HuH-7 (cell line): ENCODE data around the gene OCIAD1.
A peak's percentile ranks its signal among the peaks of the same experiment; 100 is the strongest.

Source experiments
- DNase-seq: peaks from one replicate; pipeline ENCODE4 v3.0.0; 2011; ENCODE audit warnings: low spot score

Gene OCIAD1

DNA sequence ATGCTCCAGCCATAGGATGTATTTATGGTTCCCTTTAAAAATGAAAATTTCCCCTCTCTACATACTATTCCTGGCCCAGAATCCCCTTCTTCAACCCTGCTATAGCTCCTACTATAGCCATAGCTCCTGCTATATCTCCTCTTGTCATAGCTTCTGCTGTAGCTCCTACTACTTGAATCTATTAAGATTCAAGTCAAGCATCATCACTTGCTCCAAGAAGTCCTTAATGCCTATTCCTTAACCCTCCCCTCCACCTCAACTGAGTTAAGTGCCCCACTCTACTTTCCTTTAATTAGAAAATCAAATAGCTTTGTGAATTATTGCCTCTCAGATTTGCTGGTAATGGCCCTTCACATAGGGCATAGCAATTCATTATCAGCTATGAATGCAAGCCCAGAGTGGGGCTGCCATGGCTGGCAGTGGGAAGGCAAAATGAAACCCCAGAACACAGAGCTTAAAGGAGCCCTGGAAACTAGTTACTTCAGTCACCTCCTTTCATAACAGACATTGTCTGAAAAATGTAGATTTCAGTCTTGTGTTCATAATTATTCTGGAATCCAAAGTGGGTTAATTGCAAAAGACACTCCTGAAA, 60.2 kb downstream of the OCIAD1 start:
- DNase-seq, result no peak

DNA sequence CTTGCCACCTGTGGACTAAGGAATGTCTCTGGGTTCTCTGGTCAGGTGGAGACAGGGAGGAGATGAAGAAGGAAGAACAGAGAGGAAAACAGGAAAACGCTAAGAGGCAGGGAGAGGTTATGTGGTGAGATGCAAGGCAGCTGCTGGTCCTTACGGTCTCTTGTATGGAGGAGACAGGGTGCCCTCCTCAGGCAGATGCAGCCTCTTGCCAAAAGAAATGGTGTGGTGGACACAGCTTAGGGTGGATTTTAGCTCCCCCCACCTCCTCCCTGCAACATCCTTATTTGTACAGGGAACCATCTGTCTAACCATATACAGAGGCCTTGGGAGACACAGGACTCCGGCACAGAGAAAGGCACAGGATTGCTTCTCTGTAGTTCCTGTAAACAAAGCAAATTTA, 66.0 kb downstream of the OCIAD1 start:
- no peak for DNase-seq

GRCh38 chr4:48898733-48899431, 68.0 kb downstream of the OCIAD1 start:
- DNase-seq, result no peak

DNA sequence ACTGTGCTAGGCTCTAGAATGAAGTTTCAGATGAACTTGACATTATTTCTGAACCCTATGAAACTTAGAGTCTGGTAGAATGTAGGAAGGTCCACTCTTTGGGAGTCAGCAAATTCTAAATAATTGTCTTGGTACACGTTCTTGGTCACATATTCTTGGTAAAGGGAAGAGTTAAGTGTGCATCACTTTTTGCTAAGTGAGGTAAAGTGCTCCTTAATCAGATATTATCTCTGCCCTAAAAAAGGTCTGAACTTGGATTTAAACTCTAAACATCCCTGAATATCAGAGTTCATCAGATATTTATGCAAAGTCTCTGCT, 68.5 kb downstream of the OCIAD1 start:
- DNase-seq, result no peak

DNA sequence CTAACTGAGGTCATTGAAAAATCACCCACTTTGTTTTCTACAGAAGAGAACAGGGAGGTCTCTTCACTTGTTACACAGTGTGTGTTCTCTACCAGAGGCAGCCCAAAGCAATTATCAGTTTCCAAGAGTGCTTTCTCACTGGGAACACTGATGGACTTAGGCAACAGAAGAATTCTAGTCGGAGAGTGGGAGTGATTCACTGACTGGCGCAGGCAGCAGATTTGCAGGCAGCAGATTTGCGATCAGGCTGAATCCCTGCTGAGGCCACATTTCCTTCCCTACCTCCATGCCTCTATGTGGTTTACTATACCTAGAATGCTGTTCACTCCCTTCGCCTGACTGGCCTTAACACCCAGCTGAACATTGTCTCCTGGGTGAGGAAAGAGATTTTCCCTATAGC, 69.1 kb downstream of the OCIAD1 start:
- no peak for DNase-seq

DNA sequence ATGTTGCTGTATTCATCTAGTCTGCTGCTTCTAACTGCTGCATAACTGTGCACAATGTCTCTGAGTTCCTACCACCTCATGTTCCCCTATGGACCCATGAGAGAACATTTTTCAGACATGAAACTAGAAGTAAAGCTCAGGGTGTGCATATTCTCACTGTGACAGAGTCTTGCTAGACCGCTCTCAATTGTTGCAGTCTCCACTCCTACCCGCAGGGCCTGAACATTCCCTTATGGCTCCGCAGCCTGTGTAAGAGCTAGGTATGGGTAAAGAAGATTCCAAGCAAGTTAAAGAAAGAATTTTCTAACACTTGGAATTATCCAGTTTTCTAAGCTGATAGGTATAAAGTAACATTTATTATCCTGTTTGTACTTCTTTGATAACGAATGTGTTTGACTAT, 70.3 kb downstream of the OCIAD1 start:
- no peak for DNase-seq

DNA sequence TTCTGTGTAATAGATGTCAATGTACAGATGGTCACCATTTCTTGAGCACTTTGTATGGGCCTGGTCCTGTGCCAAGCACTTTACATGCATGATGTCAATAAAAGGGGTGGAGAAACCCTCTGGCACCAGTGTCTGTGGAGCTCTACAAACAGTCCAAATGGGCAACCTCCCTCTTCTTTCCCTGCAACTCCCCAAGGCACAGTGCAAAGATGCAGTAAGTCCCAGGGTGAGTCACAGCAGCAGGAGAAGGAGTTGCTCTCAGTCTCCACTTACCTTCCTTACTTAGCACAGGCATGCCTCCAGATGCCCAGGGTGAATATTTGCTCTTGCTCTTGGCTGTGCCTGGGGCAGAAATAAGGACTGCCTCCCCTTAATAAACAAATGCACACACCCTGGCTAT, 71.4 kb downstream of the OCIAD1 start:
- no peak for DNase-seq

GRCh38 chr4:48904101-48904500, 73.2 kb downstream of the OCIAD1 start:
- DNase-seq, result no peak

GRCh38 chr4:48904541-48905142, 73.8 kb downstream of the OCIAD1 start:
- DNase-seq, result no peak

DNA sequence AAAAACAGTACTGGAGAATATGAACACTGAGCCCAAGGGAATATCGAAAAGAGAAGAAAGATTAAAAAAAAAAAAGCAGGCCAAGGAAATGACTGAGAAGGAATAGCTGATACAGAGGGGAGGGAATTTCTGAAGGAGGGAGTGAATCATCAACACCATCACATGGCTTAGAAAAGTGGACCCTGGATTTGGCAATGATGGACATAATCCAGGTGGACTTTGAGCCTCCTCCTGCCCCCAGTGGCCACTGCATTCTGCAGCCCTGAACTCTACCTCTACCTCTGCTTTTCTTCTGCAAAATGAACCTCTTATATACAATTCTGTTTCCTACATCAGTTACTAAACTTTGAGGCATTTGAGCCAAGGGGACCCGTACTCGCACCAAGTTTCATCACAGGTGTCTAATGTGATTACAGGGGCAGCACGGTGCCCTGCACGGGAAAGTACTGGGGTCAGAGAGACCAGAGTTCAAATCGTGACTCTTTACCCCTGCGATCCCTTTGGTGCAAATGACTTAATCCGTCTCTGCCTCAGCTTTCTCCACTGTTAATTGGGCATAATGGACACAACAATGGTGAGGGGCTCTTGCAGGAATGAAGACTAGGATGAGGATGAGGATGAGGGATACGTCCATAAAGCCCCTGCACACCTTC, 74.6 kb downstream of the OCIAD1 start:
- DNase-seq, result peak; percentile 27

DNA sequence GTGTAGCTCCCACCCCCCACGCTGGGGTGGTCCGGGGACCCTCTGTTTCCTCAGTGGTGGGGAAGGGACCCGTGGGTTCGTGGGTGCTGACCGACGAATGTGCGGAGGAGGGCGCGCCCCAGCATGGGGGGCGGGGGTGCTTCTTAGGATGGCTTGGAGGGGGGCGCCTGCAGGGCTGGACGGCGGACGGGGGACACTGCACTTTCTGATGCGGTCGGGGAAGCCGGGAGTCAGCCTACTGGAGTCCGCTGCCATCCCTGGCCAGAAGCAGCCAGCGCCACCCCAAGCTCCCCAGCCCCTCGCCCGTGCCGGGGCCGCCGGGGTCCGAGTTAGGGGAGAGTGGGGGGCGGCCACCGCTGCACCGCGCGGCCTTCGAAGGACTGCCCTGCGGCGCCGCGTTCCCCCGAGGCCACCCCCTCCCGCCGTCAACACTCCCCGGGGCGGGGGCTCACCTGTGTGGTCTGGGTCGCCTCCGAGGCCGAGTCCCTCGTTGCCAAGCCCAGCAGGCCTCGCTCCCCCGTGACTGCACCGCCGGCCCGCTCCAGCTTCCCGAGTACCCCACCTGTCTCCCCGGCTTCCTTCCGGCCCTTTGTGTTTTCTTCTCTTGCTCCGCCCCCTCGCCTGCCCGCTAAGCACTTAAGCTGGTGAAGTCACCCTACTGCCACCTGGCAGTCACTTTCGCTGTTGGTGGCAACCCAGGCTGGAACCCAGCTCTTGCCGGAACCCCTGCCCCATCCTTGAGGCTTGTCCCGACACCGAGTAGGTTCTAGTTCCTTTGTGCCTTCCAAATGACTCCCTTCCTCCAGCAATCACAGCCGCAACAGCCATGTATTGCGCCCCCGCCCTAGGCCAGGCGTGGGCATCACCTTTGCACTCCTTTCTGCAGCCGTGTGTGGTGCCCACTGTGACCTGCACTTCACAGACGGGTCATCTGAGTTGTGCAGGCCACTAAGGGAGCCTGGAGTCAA, 75.6 kb downstream of the OCIAD1 start, which contains the start of gene OCIAD2:
Gene OCIAD2 (minus strand): TSS at position 569 of the 968 bp plus-strand sequence. CDS start 2,225 bp downstream, outside the sequence.
- no peak for DNase-seq

GRCh38 chr4:48907706-48908477, 77.0 kb downstream of the OCIAD1 start:
- no peak for DNase-seq

DNA sequence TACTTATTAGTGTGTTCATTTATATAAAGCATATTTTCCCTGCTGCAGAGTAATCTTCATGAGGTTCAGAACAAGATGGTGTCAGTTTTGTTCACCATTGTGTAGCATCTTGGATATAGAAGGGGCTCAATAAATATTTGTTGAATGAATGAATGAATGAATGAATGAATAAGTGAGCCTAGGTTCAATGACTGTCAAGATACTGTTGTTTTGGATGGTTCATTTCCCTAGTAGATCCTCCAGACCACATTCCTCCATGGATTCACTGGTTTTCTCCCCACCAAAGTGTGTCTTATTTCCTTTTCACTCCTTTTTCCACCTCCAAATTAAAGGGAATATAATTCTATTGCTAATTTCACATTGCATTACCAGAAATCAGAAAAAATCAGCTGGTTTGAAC, 77.8 kb downstream of the OCIAD1 start:
- no peak for DNase-seq

DNA sequence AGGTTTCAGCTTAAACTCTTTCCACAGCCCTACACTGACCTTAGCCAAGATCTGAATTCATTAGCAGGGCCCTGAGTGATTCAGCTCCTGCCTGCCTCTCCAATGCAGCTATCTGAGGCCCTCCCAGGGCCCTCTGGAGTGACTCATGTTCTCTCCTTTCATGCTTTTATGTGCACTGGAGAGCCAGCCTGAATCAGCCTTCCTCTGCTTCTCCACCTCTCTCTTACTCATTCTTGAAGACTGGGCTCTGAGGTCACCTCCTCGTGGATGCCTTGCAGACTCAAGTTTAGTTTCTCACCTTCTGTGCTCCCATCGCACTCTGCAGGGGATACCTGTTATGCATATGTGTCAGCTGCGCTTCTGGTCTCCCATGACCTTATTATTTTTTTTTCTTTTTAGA, 78.8 kb downstream of the OCIAD1 start:
- no peak for DNase-seq

GRCh38 chr4:48910511-48910910, 79.6 kb downstream of the OCIAD1 start:
- DNase-seq, result no peak
